ENCODE measurements around the gene CHD3.
"Not testable (repeated sequence)": the region's sequence is repeated elsewhere in the genome, so short reads cannot be mapped to it uniquely, and the experiment has no call there.

Gene CHD3

GRCh38 chr17:7849751-7850504 lies 38.7 kb upstream of the CHD3 start:
- DNase-seq (ENCODE audit: low read depth), result no peak

- DNase-seq (ENCODE audit: low read depth), result no peak
Observed at GRCh38 chr17:7850701-7851437, 37.7 kb upstream of the CHD3 start.

GRCh38 chr17:7851438-7852261 lies 36.9 kb upstream of the CHD3 start:
- peak; percentile 94 for DNase-seq (ENCODE audit: low read depth)

DNA sequence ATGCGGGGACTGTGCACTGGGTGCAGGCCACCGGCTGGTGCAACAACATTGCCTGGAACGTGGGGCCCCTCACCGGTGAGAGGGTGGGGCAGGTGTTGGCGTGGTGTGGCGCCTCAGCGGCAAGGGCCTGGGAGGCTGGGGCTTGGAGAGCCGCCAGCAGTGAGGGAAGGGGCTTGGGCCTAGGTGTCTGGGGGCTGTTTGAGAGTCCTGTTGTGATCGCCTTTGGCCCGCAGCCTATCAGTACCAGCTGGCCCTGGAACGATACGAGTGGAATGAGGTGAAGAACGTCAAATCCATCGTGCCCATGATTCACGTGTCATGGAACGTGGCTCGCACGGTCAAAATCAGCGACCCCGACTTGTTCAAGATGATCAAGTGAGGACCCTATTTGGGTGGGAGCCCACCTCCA lies 36.3 kb upstream of the CHD3 start:
- no peak for DNase-seq (ENCODE audit: low read depth)

GRCh38 chr17:7852919-7853690 lies 35.5 kb upstream of the CHD3 start:
- DNase-seq (ENCODE audit: low read depth), result no peak

GRCh38 chr17:7853691-7854038 lies 34.9 kb upstream of the CHD3 start:
- no peak for DNase-seq (ENCODE audit: low read depth)

GRCh38 chr17:7854078-7854777 lies 34.4 kb upstream of the CHD3 start:
- no peak for DNase-seq (ENCODE audit: low read depth)

GRCh38 chr17:7854851-7855659 lies 33.5 kb upstream of the CHD3 start, which contains the start of gene TMEM88:
TMEM88 (plus strand) TSS chr17:7855066; CDS start chr17:7855075, 9 bp downstream.
- DNase-seq (ENCODE audit: low read depth), result no peak

GRCh38 chr17:7855660-7856010 lies 33.0 kb upstream of the CHD3 start:
- DNase-seq (ENCODE audit: low read depth), result no peak

DNA sequence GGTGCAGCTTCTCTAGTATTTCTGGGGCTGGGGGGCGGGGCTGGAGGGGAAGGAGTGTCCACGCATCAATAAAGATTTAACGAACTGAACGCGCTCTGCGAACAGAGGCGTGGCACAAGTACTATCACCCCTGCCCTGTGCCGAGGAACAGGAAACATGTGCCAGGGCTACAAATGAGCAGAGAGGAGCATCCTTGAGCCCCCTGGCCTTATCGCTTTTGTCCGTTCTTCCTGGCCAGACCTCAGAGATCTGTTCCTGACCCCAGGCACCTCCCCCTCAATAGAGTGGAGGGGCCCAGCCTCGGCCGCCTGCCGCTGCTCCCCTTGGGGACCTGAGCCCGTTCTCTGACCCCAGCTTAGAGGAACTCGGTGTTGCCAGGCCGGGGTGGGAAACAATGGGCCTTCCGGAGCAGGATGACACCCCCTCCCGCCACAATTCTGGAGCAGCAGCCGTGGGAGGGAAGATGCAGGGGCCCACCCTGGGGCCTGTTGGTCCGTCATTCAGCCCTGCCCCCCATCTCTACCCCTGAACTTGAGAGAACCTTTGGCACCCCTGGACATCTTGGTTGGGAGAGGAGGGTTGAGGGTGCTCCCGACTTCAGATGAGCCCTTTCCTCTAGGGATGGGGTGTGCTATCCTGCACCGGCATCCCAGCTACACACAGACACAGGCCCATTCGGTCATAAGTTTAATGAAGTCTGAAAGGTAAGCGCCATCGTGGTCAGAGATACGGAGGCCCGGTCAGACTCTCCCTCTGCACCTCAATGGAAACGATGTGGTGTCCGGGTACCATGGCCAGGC lies 32.4 kb upstream of the CHD3 start:
- DNase-seq (ENCODE audit: low read depth), result no peak

DNA sequence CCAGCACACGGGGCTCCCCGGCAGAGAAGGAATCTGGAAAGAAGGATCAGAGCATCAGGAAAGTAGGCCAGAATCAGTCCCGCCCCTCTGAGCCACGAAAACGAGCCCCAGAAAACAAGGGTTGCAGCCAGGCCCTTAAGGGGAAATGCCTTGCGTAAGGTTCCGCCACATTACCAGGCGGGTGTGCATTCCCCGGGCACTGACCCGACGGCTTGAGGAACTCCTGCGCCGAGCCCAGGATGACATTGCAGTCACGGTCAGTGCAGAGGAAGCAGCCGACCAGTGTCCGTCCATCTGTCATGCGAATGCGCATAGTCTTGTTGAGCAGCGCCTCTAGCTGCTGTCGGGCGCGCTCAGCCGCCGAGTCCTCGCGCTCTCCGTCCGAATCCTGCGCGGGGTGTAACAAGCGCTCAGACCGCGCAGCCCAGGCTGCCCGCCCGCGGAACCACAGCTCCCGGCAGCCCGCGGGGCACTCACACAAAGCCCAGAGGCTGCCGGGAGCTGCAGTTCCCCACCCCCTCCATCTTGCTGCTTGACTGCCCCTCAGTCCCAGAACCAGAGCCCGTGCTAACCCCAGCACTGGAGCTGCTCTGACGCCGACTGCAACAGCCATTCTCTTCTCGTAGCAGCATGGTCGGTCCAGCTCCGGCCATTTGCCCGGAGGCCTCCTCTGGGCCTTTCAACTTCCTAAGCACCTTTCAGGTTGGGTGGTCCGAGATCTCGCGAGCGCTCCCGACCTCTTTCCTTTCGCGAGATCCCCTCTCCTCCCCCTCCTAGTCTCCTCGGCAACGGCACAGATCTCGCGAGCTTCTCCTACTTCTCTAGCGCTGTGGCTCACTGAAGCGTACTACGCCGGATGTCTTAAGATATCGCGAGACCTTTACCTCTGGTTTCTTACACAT lies 31.5 kb upstream of the CHD3 start, which contains the start of gene NAA38:
NAA38 (minus strand) TSS at position 749 of the 902 bp plus-strand sequence; CDS start at position 653, 96 bp downstream.
- DNase-seq (ENCODE audit: low read depth), result peak; percentile 95

DNA sequence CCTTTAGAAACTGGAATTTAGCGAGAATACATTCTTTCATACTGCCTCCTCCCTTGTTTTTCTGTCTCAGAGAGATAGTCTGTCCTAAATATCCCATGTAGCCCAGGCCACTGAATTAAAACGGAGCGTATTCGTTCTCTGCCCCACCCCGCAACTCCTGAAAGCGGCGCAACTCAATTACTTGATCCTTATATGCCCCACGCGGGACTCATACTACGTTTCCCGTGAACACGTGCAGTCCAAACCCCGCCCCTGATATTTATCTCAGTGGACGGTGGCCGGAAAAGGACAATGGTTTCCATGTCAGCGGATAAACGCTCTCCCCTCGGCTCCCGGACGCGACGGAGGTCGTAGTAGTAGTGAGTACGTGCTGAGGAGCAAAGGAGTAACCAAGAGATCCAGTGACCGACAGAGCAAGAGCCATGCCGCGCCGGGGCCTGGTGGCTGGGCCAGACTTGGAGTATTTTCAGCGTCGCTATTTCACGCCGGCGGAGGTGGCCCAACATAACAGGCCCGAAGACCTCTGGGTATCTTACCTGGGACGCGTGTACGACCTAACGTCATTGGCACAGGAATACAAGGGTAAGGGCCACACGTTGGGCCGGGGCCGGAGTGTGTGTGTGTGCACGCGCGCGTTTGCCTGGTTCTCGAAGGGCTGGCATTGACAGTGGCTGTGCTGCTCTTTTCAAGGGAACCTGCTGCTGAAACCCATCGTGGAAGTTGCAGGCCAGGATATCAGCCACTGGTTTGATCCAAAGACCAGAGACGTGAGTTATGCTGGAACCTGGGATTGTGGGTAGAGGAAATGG lies 30.7 kb upstream of the CHD3 start, which contains the start of gene CYB5D1:
CYB5D1 (plus strand) TSS at position 291 of the 809 bp plus-strand sequence; CDS start at position 423, 132 bp downstream.
- peak; percentile 84 for DNase-seq (ENCODE audit: low read depth)

GRCh38 chr17:7858522-7858810 lies 30.1 kb upstream of the CHD3 start:
- no peak for DNase-seq (ENCODE audit: low read depth)

DNA sequence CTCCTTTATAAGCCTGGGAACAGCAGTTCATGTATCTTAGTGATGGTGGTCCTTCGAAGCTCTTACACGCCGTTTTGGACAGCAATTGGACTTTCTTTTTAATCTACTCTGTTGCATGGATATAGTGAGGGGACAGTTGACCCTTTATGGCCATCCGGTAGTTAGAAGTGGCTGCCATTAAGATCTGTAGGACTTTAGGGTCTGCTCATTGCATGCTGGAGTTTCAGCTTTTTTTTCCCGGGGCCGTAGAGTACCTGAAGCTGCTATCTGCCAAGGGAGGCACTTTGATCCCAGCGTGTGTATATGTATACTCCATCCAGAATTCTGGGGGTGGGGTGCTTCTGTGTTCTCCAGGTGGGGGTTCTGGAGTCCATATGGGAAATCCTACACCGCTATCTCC lies 29.6 kb upstream of the CHD3 start:
- no peak for DNase-seq (ENCODE audit: low read depth)

- DNase-seq (ENCODE audit: low read depth), result no peak
Observed at GRCh38 chr17:7862692-7863437, 25.7 kb upstream of the CHD3 start.

DNA sequence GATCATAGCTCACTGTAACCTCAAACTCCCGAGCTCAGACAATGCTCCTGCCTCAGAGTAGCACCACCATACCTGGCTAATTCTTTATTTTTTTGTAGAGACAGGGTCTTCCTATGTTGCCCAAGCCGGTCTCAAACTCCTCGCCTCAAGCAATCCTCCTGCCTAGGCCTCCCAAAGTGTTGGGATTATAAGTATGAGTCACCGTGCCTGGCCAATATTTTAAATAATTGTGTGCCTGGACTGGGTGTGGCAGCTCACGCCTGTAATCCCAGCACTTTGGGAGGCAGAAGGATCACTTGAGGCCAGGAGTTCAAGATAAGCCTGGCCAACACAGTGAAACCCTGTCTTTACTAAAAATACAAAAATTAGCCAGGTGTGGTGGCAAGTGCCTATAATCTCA lies 24.2 kb upstream of the CHD3 start:
- DNase-seq (ENCODE audit: low read depth), result not testable (repeated sequence)

Measured in T follicular helper cell (primary cell).